K562 (cell line): ENCODE data around the gene SLC37A2. TPM values are rescaled to one million over a fixed set of nuclear protein-coding genes. Genes with fewer than 3 reads are reported as not detected.
A peak's percentile ranks its signal among the peaks of the same experiment; 100 is the strongest.

Experiments used
- BCL6 ChIP-seq: fragments of 250-450 bp; sonication (Bioruptor Pico); IDR thresholded peaks from 2 replicates; pipeline ENCODE4 v1.4.0; 2020
- BHLHE40 ChIP-seq: IDR thresholded peaks from 2 replicates; pipeline ENCODE4 v1.6.1; 2011; ENCODE audit warnings: low read length, improper control_type of control experiment
- CBX8 ChIP-seq: fragments of 200-600 bp; sonication (generic); IDR thresholded peaks from 2 replicates; pipeline ENCODE4 v1.6.1; 2012; ENCODE audit warnings: borderline replicate concordance, mixed run types, low read depth, mild to moderate bottlenecking, moderate library complexity, mixed read lengths, low read length, control low read depth, inconsistent platforms; ENCODE audit not compliant: poor library complexity, severe bottlenecking; ENCODE audit errors: extremely low read depth
- GATAD2A ChIP-seq: fragments of 450-650 bp; IDR thresholded peaks from 2 replicates; pipeline ENCODE4 v1.6.1; 2017
- KDM1A ChIP-seq, 2 experiments: fragments of 450-650 bp; IDR thresholded peaks; 2 replicates each; pipeline ENCODE4 v1.6.1; 2016; ENCODE audit warnings: mild to moderate bottlenecking in 2 of 2
- MTA1 ChIP-seq: fragments of 450-650 bp; IDR thresholded peaks from 2 replicates; pipeline ENCODE4 v1.6.1; 2017; ENCODE audit warnings: borderline replicate concordance
- MTF1 ChIP-seq: fragments of 250-450 bp; sonication (Bioruptor Pico); IDR thresholded peaks from 2 replicates; pipeline ENCODE4 v1.9.0; 2021; ENCODE audit warnings: moderate library complexity, mild to moderate bottlenecking, inconsistent platforms, borderline replicate concordance
- SIRT6 ChIP-seq: IDR thresholded peaks from one replicate; pipeline ENCODE4 v1.6.1; 2012; ENCODE audit warnings: low read depth, mild to moderate bottlenecking, control low read depth, inconsistent platforms, low read length, moderate library complexity
- SRSF7 ChIP-seq: fragments of 200-400 bp; formaldehyde crosslinking; optimal IDR thresholded peaks from 2 replicates; pipeline ENCODE3; 2017; ENCODE audit warnings: mild to moderate bottlenecking, low read depth, low read length
- ZNF347 ChIP-seq: fragments of 450-650 bp; formaldehyde crosslinking; IDR thresholded peaks from 2 replicates; pipeline ENCODE4 v1.4.0; 2020; ENCODE audit warnings: low read depth, mild to moderate bottlenecking, moderate library complexity
- ZNF695 ChIP-seq: fragments of 450-650 bp; formaldehyde crosslinking; IDR thresholded peaks from 2 replicates; pipeline ENCODE4 v1.4.0; 2020; ENCODE audit warnings: mild to moderate bottlenecking, moderate library complexity
- polyA plus RNA-seq, 8 experiments: library from polyadenylated mRNA; depleted of rRNA in 4 of 8; stranded (reverse) in 5 of 8; unstranded in 3 of 8; fragments of >200 nt; fragmentation: Nextera tagmentation in 2 of 8; fragmentation: Illumina TruSeq in 1 of 8; extraction: Ambion mirVana in 2 of 8; extraction: Trizol in 1 of 8; gene quantifications; 2 replicates each; pipeline versions ENCODE4 v1.2.1 to v1.2.3, GENCODE V29; 2011 to 2014; ENCODE audit warnings: inconsistent platforms in 1 of 8, missing spikeins in 1 of 8
- total RNA-seq, 7 experiments: library from RNA; depleted of rRNA in 6 of 7; stranded (reverse); fragments of >200 nt in 6 of 7; fragmentation: Illumina TruSeq in 2 of 7; extraction: Trizol in 2 of 7; gene quantifications; 2 replicates each; pipeline versions ENCODE4 v1.2.1 to v1.2.3, GENCODE V29; 2011 to 2021; ENCODE audit warnings: low replicate concordance in 1 of 7
- TF ChIP-seq, protein P1 (sequence below): fragments of 450-650 bp; IDR thresholded peaks from 2 replicates; pipeline ENCODE4 v1.6.1; 2017; ENCODE audit warnings: antibody characterized with exemption
- TF ChIP-seq, protein P2 (sequence below), 2 experiments: fragments of 200-800 bp in 1 of 2; sonication (Bioruptor generic) in 1 of 2; sonication (generic) in 1 of 2; formaldehyde crosslinking in 1 of 2; IDR thresholded peaks in 1 of 2; conservative IDR thresholded peaks in 1 of 2; 2 replicates each; pipeline versions ENCODE4 v1.5.0 to v1.6.1; 2016 to 2020; ENCODE audit warnings: missing compliant biosample characterization in 1 of 2, missing genetic modification characterization in 1 of 2, missing genetic modification reagents in 1 of 2
- TF ChIP-seq, protein P3 (sequence below): sonication (generic); formaldehyde crosslinking; IDR thresholded peaks from 2 replicates; pipeline ENCODE4 v1.8.0; 2022; ENCODE audit warnings: mild to moderate bottlenecking, missing genetic modification reagents
- TF ChIP-seq, protein P4 (sequence below): fragments of 450-650 bp; formaldehyde crosslinking; IDR thresholded peaks from 2 replicates; pipeline ENCODE4 v1.4.0; 2020; ENCODE audit warnings: mild to moderate bottlenecking, moderate library complexity
- TF ChIP-seq, protein P5 (sequence below): sonication (generic); formaldehyde crosslinking; IDR thresholded peaks from 2 replicates; pipeline ENCODE4 v1.8.1; 2023; ENCODE audit warnings: mild to moderate bottlenecking, missing genetic modification reagents

SLC37A2 gene
- total and polyA plus RNA-seq, 9 of the 15 experiments (the other 6 are each of a cell fraction or from before 2014, with no cell fraction given) = 0.01 to 1.2 (median 0.52) TPM

DNA sequence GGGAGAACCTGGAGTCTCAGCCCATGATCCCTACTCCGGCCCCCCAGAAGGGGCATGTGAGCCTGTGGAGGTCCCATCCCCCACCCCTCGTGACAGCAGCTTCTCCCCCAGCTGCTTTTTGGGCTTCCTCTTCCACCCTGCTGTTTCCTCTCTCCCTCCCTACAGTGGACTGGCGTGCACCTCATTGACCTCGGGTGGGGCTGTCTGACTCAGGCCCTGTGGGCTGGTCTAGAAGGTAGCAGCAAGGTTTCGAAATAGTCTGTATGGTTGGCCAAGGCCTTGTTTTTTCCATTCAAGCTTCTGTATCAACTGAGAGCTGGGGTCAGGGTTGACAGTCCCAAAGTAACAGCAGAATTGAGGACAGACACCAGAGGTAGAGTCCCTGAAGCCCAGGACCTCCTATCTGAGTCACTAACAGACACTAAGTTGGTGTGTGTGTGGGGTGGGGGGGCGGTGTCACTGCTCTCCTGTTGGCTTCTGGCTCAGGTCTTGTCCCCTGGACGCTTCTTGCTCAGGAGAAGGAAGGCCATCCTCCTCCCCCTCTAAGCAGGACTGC lies 7.7 kb downstream of the SLC37A2 start (continued):
- TF ChIP-seq, protein P1, sequence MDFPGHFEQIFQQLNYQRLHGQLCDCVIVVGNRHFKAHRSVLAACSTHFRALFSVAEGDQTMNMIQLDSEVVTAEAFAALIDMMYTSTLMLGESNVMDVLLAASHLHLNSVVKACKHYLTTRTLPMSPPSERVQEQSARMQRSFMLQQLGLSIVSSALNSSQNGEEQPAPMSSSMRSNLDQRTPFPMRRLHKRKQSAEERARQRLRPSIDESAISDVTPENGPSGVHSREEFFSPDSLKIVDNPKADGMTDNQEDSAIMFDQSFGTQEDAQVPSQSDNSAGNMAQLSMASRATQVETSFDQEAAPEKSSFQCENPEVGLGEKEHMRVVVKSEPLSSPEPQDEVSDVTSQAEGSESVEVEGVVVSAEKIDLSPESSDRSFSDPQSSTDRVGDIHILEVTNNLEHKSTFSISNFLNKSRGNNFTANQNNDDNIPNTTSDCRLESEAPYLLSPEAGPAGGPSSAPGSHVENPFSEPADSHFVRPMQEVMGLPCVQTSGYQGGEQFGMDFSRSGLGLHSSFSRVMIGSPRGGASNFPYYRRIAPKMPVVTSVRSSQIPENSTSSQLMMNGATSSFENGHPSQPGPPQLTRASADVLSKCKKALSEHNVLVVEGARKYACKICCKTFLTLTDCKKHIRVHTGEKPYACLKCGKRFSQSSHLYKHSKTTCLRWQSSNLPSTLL = no peak
- TF ChIP-seq ZNF695 (CRISPR knock-in tag) (no peak), MTF1 (CRISPR knock-in tag) (no peak), BCL6 (CRISPR knock-in tag) (peak; percentile 56; the same call in 1 of the 2 replicates), BHLHE40 (peak; percentile 78), GATAD2A (peak; percentile 40; the same call in 1 of the 2 replicates), SIRT6 (no peak), SRSF7 (no peak), ZNF347 (CRISPR knock-in tag) (no peak), MTA1 (peak; percentile 73), CBX8 (no peak), KDM1A (IDR thresholded peaks at IDR 0.05) (0 out of 4 replicates have a peak, but pooled peaks of 1 of the 2 experiments have one; percentile 25)
- TF ChIP-seq, protein P2, sequence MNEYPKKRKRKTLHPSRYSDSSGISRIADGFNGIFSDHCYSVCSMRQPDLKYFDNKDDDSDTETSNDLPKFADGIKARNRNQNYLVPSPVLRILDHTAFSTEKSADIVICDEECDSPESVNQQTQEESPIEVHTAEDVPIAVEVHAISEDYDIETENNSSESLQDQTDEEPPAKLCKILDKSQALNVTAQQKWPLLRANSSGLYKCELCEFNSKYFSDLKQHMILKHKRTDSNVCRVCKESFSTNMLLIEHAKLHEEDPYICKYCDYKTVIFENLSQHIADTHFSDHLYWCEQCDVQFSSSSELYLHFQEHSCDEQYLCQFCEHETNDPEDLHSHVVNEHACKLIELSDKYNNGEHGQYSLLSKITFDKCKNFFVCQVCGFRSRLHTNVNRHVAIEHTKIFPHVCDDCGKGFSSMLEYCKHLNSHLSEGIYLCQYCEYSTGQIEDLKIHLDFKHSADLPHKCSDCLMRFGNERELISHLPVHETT (CRISPR knock-in tag; conservative IDR thresholded peaks at IDR 0.05 in 1 of 2, IDR thresholded peaks at IDR 0.05 in 1 of 2) = no peak; a peak in 1 of 4 replicates
- TF ChIP-seq, protein P3, sequence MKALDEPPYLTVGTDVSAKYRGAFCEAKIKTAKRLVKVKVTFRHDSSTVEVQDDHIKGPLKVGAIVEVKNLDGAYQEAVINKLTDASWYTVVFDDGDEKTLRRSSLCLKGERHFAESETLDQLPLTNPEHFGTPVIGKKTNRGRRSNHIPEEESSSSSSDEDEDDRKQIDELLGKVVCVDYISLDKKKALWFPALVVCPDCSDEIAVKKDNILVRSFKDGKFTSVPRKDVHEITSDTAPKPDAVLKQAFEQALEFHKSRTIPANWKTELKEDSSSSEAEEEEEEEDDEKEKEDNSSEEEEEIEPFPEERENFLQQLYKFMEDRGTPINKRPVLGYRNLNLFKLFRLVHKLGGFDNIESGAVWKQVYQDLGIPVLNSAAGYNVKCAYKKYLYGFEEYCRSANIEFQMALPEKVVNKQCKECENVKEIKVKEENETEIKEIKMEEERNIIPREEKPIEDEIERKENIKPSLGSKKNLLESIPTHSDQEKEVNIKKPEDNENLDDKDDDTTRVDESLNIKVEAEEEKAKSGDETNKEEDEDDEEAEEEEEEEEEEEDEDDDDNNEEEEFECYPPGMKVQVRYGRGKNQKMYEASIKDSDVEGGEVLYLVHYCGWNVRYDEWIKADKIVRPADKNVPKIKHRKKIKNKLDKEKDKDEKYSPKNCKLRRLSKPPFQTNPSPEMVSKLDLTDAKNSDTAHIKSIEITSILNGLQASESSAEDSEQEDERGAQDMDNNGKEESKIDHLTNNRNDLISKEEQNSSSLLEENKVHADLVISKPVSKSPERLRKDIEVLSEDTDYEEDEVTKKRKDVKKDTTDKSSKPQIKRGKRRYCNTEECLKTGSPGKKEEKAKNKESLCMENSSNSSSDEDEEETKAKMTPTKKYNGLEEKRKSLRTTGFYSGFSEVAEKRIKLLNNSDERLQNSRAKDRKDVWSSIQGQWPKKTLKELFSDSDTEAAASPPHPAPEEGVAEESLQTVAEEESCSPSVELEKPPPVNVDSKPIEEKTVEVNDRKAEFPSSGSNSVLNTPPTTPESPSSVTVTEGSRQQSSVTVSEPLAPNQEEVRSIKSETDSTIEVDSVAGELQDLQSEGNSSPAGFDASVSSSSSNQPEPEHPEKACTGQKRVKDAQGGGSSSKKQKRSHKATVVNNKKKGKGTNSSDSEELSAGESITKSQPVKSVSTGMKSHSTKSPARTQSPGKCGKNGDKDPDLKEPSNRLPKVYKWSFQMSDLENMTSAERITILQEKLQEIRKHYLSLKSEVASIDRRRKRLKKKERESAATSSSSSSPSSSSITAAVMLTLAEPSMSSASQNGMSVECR (CRISPR knock-in tag) = no peak
- TF ChIP-seq, protein P4, sequence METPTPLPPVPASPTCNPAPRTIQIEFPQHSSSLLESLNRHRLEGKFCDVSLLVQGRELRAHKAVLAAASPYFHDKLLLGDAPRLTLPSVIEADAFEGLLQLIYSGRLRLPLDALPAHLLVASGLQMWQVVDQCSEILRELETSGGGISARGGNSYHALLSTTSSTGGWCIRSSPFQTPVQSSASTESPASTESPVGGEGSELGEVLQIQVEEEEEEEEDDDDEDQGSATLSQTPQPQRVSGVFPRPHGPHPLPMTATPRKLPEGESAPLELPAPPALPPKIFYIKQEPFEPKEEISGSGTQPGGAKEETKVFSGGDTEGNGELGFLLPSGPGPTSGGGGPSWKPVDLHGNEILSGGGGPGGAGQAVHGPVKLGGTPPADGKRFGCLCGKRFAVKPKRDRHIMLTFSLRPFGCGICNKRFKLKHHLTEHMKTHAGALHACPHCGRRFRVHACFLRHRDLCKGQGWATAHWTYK (CRISPR knock-in tag) = no peak
- TF ChIP-seq, protein P5, sequence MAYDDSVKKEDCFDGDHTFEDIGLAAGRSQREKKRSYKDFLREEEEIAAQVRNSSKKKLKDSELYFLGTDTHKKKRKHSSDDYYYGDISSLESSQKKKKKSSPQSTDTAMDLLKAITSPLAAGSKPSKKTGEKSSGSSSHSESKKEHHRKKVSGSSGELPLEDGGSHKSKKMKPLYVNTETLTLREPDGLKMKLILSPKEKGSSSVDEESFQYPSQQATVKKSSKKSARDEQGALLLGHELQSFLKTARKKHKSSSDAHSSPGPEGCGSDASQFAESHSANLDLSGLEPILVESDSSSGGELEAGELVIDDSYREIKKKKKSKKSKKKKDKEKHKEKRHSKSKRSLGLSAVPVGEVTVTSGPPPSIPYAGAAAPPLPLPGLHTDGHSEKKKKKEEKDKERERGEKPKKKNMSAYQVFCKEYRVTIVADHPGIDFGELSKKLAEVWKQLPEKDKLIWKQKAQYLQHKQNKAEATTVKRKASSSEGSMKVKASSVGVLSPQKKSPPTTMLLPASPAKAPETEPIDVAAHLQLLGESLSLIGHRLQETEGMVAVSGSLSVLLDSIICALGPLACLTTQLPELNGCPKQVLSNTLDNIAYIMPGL (CRISPR knock-in tag) = no peak
